GM21528 (cell line): ENCODE data around the gene TBCA.
"Not testable (repeated sequence)": the region's sequence is repeated elsewhere in the genome, so short reads cannot be mapped to it uniquely, and the experiment has no call there.

Experiments
- ATAC-seq: cut with Tn5 transposase; IDR thresholded peaks from one replicate; pipeline ENCODE4 v1.9.1; 2021; ENCODE audit warnings: mild to moderate bottlenecking, moderate library complexity; ENCODE audit not compliant: unreplicated experiment, low FRiP score

The TBCA gene

GRCh38 chr5:77773734-77774280 is 2.3 kb downstream of the TBCA start:
- no peak for ATAC-seq

GRCh38 chr5:77772729-77773128 is 3.4 kb downstream of the TBCA start:
- ATAC-seq = no peak

GRCh38 chr5:77771452-77771851 is 4.7 kb downstream of the TBCA start:
- ATAC-seq = no peak

GRCh38 chr5:77770293-77771005 is 5.7 kb downstream of the TBCA start:
- no peak for ATAC-seq

GRCh38 chr5:77768978-77769377 is 7.2 kb downstream of the TBCA start:
- ATAC-seq = no peak

- no peak for ATAC-seq
These were observed 8.8 kb downstream of the TBCA start for GRCh38 chr5:77767301-77767700.

- ATAC-seq = no peak
These were observed 14.5 kb downstream of the TBCA start for GRCh38 chr5:77761606-77762005.

- ATAC-seq = no peak
These were observed 17.8 kb downstream of the TBCA start for GRCh38 chr5:77758141-77758938.

GRCh38 chr5:77751328-77752023 is 24.7 kb downstream of the TBCA start:
- ATAC-seq = no peak

GRCh38 chr5:77750928-77751327 is 25.2 kb downstream of the TBCA start:
- ATAC-seq = not testable (repeated sequence)

- ATAC-seq = no peak
These were observed 28.0 kb downstream of the TBCA start for GRCh38 chr5:77748160-77748559.

- ATAC-seq = no peak
These were observed 32.0 kb downstream of the TBCA start for GRCh38 chr5:77744116-77744515.

GRCh38 chr5:77743181-77743580 is 33.0 kb downstream of the TBCA start:
- ATAC-seq = no peak

- no peak for ATAC-seq
These were observed 34.5 kb downstream of the TBCA start for GRCh38 chr5:77741608-77742007.

GRCh38 chr5:77734885-77735284 is 41.3 kb downstream of the TBCA start:
- ATAC-seq = no peak

GRCh38 chr5:77733130-77733529 is 43.0 kb downstream of the TBCA start:
- no peak for ATAC-seq

- no peak for ATAC-seq
These were observed 48.9 kb downstream of the TBCA start for GRCh38 chr5:77727190-77727589.

GRCh38 chr5:77725616-77726015 is 50.5 kb downstream of the TBCA start:
- no peak for ATAC-seq

GRCh38 chr5:77724934-77725333 is 51.2 kb downstream of the TBCA start:
- no peak for ATAC-seq

GRCh38 chr5:77719666-77720363 is 56.3 kb downstream of the TBCA start:
- ATAC-seq = no peak
